HEK293 (cell line): ENCODE results near the gene SPINT2.
A peak's percentile ranks its signal among the peaks of the same experiment; 100 is the strongest.

ENCODE experiments used
- IKZF3 ChIP-seq: fragments of 450-650 bp; IDR thresholded peaks from 2 replicates; pipeline ENCODE4 v1.5.0; 2018; ENCODE audit warnings: missing biosample characterization, mild to moderate bottlenecking, missing genetic modification characterization, moderate library complexity
- MEIS1 ChIP-seq: sonication (generic); formaldehyde crosslinking; IDR thresholded peaks from 2 replicates; pipeline ENCODE4 v1.8.1; 2022; ENCODE audit warnings: missing genetic modification reagents, mild to moderate bottlenecking, borderline replicate concordance
- MZF1 ChIP-seq: fragments of 450-650 bp; formaldehyde crosslinking; IDR thresholded peaks from 2 replicates; pipeline ENCODE4 v1.5.1; 2017; ENCODE audit warnings: missing biosample characterization, missing genetic modification characterization, borderline replicate concordance
- OSR2 ChIP-seq: fragments of 450-650 bp; formaldehyde crosslinking; IDR thresholded peaks from 2 replicates; pipeline ENCODE4 v1.5.1; 2016; ENCODE audit warnings: missing biosample characterization, missing genetic modification characterization
- SCRT2 ChIP-seq: fragments of 450-650 bp; formaldehyde crosslinking; IDR thresholded peaks from 2 replicates; pipeline ENCODE4 v1.5.1; 2016; ENCODE audit warnings: missing biosample characterization, missing genetic modification characterization
- ZFP37 ChIP-seq: fragments of 450-650 bp; formaldehyde crosslinking; IDR thresholded peaks from 2 replicates; pipeline ENCODE4 v1.5.1; 2016; ENCODE audit warnings: missing biosample characterization, missing genetic modification characterization
- ZIC2 ChIP-seq: fragments of 450-650 bp; formaldehyde crosslinking; IDR thresholded peaks from 2 replicates; pipeline ENCODE4 v1.5.1; 2016; ENCODE audit warnings: missing biosample characterization, missing genetic modification characterization
- ZNF169 ChIP-seq: fragments of 450-650 bp; formaldehyde crosslinking; IDR thresholded peaks from 2 replicates; pipeline ENCODE4 v1.5.1; 2016; ENCODE audit warnings: missing biosample characterization, missing genetic modification characterization
- ZNF202 ChIP-seq: fragments of 450-650 bp; formaldehyde crosslinking; IDR thresholded peaks from 2 replicates; pipeline ENCODE4 v1.5.1; 2016; ENCODE audit warnings: missing biosample characterization, missing genetic modification characterization, borderline replicate concordance
- ZNF223 ChIP-seq: fragments of 450-650 bp; formaldehyde crosslinking; IDR thresholded peaks from 2 replicates; pipeline ENCODE4 v1.5.1; 2016; ENCODE audit warnings: missing biosample characterization, missing genetic modification characterization
- ZNF239 ChIP-seq: fragments of 450-650 bp; formaldehyde crosslinking; IDR thresholded peaks from 2 replicates; pipeline ENCODE4 v1.5.1; 2016; ENCODE audit warnings: missing biosample characterization, missing genetic modification characterization
- ZNF248 ChIP-seq: fragments of 450-650 bp; formaldehyde crosslinking; IDR thresholded peaks from 2 replicates; pipeline ENCODE4 v1.5.1; 2017; ENCODE audit warnings: missing biosample characterization, missing genetic modification characterization
- ZNF394 ChIP-seq: fragments of 450-650 bp; formaldehyde crosslinking; IDR thresholded peaks from 2 replicates; pipeline ENCODE4 v1.5.1; 2016; ENCODE audit warnings: missing biosample characterization, missing genetic modification characterization, mild to moderate bottlenecking, moderate library complexity, borderline replicate concordance
- ZNF501 ChIP-seq: fragments of 450-650 bp; formaldehyde crosslinking; IDR thresholded peaks from 2 replicates; pipeline ENCODE4 v1.5.1; 2016; ENCODE audit warnings: missing biosample characterization, missing genetic modification characterization
- ZNF521 ChIP-seq: fragments of 450-650 bp; formaldehyde crosslinking; IDR thresholded peaks from 2 replicates; pipeline ENCODE4 v1.5.1; 2017; ENCODE audit warnings: missing biosample characterization, mild to moderate bottlenecking, missing genetic modification characterization
- ZNF530 ChIP-seq: fragments of 450-650 bp; formaldehyde crosslinking; IDR thresholded peaks from 2 replicates; pipeline ENCODE4 v1.5.1; 2016; ENCODE audit warnings: low read depth, missing biosample characterization, missing genetic modification characterization
- ZNF555 ChIP-seq: fragments of 450-650 bp; formaldehyde crosslinking; conservative IDR thresholded peaks from 2 replicates; pipeline ENCODE4 v1.5.1; 2017; ENCODE audit warnings: missing biosample characterization, mild to moderate bottlenecking, missing genetic modification characterization, inconsistent platforms
- ZNF600 ChIP-seq: fragments of 450-650 bp; formaldehyde crosslinking; IDR thresholded peaks from 2 replicates; pipeline ENCODE4 v1.5.1; 2016; ENCODE audit warnings: missing biosample characterization, missing genetic modification characterization
- ZNF623 ChIP-seq: fragments of 450-650 bp; formaldehyde crosslinking; IDR thresholded peaks from 2 replicates; pipeline ENCODE4 v1.5.1; 2016; ENCODE audit warnings: missing biosample characterization, missing genetic modification characterization
- ZNF624 ChIP-seq: fragments of 450-650 bp; formaldehyde crosslinking; IDR thresholded peaks from 2 replicates; pipeline ENCODE4 v1.5.1; 2017; ENCODE audit warnings: missing biosample characterization, missing genetic modification characterization
- ZNF76 ChIP-seq: fragments of 450-650 bp; formaldehyde crosslinking; IDR thresholded peaks from 2 replicates; pipeline ENCODE4; 2016; ENCODE audit warnings: low read depth, missing biosample characterization, missing genetic modification characterization, borderline replicate concordance
- ZNF776 ChIP-seq: fragments of 450-650 bp; formaldehyde crosslinking; IDR thresholded peaks from 2 replicates; pipeline ENCODE4 v1.5.0; 2017; ENCODE audit warnings: missing biosample characterization, missing genetic modification characterization, borderline replicate concordance
- ZSCAN16 ChIP-seq: fragments of 450-650 bp; formaldehyde crosslinking; IDR thresholded peaks from 2 replicates; pipeline ENCODE4 v1.5.1; 2016; ENCODE audit warnings: missing biosample characterization, missing genetic modification characterization
- TF ChIP-seq, protein P1 (sequence below): fragments of 450-650 bp; formaldehyde crosslinking; IDR thresholded peaks from 2 replicates; pipeline ENCODE4 v1.5.0; 2017; ENCODE audit warnings: missing biosample characterization, missing genetic modification characterization, borderline replicate concordance
- TF ChIP-seq, protein P2 (sequence below): fragments of 450-650 bp; IDR thresholded peaks from 2 replicates; pipeline ENCODE4 v1.5.1; 2018; ENCODE audit warnings: missing biosample characterization, missing genetic modification characterization
- TF ChIP-seq, protein P3 (sequence below): sonication (generic); formaldehyde crosslinking; IDR thresholded peaks from 2 replicates; pipeline ENCODE4 v1.8.1; 2022; ENCODE audit warnings: mild to moderate bottlenecking, moderate library complexity, missing genetic modification reagents
- TF ChIP-seq, protein P4 (sequence below): fragments of 450-650 bp; formaldehyde crosslinking; IDR thresholded peaks from 2 replicates; pipeline ENCODE4 v1.5.1; 2017; ENCODE audit warnings: missing biosample characterization, missing genetic modification characterization
- TF ChIP-seq, protein P5 (sequence below): fragments of 450-650 bp; formaldehyde crosslinking; IDR thresholded peaks from 2 replicates; pipeline ENCODE4 v1.5.1; 2016; ENCODE audit warnings: missing biosample characterization, missing genetic modification characterization
- TF ChIP-seq, protein P6 (sequence below): fragments of 450-650 bp; formaldehyde crosslinking; conservative IDR thresholded peaks from 2 replicates; pipeline ENCODE4 v1.5.1; 2016; ENCODE audit warnings: low read depth, missing biosample characterization, missing genetic modification characterization

Gene SPINT2

DNA sequence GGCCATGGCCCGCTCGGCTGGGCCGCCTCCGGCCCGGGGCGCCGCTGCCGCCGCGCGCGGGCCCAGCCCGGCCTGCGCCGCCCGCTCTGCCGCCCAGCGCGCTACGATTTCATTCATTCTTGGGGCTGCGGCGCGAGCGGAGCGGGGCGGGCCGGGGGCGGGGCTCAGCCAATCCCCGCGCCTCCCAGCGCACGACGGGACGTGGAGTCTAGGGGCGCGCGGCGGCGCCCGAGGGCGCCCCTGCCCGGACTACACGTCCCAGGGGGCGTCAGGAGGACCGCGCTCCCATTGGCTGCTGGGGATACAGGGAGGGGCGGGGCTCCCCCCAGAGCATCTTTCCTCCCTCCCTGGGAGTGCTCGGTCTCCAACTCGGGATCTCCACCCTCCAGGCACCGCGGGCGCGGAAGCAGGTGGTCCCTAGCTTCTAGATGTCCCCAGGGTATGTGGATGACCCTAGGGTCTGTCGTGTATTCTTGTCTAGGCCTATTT, 34.7 kb upstream of the SPINT2 start (continued):
- TF ChIP-seq, protein P1, sequence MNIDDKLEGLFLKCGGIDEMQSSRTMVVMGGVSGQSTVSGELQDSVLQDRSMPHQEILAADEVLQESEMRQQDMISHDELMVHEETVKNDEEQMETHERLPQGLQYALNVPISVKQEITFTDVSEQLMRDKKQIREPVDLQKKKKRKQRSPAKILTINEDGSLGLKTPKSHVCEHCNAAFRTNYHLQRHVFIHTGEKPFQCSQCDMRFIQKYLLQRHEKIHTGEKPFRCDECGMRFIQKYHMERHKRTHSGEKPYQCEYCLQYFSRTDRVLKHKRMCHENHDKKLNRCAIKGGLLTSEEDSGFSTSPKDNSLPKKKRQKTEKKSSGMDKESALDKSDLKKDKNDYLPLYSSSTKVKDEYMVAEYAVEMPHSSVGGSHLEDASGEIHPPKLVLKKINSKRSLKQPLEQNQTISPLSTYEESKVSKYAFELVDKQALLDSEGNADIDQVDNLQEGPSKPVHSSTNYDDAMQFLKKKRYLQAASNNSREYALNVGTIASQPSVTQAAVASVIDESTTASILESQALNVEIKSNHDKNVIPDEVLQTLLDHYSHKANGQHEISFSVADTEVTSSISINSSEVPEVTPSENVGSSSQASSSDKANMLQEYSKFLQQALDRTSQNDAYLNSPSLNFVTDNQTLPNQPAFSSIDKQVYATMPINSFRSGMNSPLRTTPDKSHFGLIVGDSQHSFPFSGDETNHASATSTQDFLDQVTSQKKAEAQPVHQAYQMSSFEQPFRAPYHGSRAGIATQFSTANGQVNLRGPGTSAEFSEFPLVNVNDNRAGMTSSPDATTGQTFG (tag by site-specific recombination), result no peak
- TF ChIP-seq ZNF239 (no peak), ZNF521 (tag by site-specific recombination) (no peak), ZNF530 (tag by site-specific recombination) (no peak), ZFP37 (no peak), ZNF501 (no peak), ZNF624 (tag by site-specific recombination) (no peak), IKZF3 (tag by site-specific recombination) (0 out of 2 replicates have a peak, but pooled peaks have one; percentile 29), ZSCAN16 (tag by site-specific recombination) (no peak), ZNF555 (tag by site-specific recombination) (no peak), MEIS1 (CRISPR knock-in tag) (no peak), ZNF169 (no peak), ZNF248 (tag by site-specific recombination) (no peak), ZNF623 (tag by site-specific recombination) (no peak), ZNF600 (no peak), ZNF223 (tag by site-specific recombination) (no peak), ZIC2 (tag by site-specific recombination) (peak; percentile 71), OSR2 (tag by site-specific recombination) (no peak), ZNF202 (tag by site-specific recombination) (no peak), MZF1 (tag by site-specific recombination) (no peak), ZNF76 (peak; percentile 90), ZNF776 (no peak), SCRT2 (tag by site-specific recombination) (no peak), ZNF394 (tag by site-specific recombination) (no peak)
- TF ChIP-seq, protein P2, sequence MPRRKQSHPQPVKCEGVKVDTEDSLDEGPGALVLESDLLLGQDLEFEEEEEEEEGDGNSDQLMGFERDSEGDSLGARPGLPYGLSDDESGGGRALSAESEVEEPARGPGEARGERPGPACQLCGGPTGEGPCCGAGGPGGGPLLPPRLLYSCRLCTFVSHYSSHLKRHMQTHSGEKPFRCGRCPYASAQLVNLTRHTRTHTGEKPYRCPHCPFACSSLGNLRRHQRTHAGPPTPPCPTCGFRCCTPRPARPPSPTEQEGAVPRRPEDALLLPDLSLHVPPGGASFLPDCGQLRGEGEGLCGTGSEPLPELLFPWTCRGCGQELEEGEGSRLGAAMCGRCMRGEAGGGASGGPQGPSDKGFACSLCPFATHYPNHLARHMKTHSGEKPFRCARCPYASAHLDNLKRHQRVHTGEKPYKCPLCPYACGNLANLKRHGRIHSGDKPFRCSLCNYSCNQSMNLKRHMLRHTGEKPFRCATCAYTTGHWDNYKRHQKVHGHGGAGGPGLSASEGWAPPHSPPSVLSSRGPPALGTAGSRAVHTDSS (tag by site-specific recombination), result no peak
- TF ChIP-seq, protein P3, sequence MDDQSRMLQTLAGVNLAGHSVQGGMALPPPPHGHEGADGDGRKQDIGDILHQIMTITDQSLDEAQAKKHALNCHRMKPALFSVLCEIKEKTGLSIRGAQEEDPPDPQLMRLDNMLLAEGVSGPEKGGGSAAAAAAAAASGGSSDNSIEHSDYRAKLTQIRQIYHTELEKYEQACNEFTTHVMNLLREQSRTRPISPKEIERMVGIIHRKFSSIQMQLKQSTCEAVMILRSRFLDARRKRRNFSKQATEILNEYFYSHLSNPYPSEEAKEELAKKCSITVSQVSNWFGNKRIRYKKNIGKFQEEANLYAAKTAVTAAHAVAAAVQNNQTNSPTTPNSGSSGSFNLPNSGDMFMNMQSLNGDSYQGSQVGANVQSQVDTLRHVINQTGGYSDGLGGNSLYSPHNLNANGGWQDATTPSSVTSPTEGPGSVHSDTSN (CRISPR knock-in tag), result no peak
- TF ChIP-seq, protein P4, sequence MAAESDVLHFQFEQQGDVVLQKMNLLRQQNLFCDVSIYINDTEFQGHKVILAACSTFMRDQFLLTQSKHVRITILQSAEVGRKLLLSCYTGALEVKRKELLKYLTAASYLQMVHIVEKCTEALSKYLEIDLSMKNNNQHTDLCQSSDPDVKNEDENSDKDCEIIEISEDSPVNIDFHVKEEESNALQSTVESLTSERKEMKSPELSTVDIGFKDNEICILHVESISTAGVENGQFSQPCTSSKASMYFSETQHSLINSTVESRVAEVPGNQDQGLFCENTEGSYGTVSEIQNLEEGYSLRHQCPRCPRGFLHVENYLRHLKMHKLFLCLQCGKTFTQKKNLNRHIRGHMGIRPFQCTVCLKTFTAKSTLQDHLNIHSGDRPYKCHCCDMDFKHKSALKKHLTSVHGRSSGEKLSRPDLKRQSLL, result no peak
- TF ChIP-seq, protein P5, sequence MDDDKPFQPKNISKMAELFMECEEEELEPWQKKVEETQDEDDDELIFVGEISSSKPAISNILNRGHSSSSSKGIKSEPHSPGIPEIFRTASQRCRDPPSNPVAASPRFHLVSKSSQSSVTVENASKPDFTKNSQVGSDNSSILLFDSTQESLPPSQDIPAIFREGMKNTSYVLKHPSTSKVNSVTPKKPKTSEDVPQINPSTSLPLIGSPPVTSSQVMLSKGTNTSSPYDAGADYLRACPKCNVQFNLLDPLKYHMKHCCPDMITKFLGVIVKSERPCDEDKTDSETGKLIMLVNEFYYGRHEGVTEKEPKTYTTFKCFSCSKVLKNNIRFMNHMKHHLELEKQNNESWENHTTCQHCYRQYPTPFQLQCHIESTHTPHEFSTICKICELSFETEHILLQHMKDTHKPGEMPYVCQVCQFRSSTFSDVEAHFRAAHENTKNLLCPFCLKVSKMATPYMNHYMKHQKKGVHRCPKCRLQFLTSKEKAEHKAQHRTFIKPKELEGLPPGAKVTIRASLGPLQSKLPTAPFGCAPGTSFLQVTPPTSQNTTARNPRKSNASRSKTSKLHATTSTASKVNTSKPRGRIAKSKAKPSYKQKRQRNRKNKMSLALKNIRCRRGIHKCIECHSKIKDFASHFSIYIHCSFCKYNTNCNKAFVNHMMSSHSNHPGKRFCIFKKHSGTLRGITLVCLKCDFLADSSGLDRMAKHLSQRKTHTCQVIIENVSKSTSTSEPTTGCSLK (tag by site-specific recombination), result no peak
- TF ChIP-seq, protein P6, sequence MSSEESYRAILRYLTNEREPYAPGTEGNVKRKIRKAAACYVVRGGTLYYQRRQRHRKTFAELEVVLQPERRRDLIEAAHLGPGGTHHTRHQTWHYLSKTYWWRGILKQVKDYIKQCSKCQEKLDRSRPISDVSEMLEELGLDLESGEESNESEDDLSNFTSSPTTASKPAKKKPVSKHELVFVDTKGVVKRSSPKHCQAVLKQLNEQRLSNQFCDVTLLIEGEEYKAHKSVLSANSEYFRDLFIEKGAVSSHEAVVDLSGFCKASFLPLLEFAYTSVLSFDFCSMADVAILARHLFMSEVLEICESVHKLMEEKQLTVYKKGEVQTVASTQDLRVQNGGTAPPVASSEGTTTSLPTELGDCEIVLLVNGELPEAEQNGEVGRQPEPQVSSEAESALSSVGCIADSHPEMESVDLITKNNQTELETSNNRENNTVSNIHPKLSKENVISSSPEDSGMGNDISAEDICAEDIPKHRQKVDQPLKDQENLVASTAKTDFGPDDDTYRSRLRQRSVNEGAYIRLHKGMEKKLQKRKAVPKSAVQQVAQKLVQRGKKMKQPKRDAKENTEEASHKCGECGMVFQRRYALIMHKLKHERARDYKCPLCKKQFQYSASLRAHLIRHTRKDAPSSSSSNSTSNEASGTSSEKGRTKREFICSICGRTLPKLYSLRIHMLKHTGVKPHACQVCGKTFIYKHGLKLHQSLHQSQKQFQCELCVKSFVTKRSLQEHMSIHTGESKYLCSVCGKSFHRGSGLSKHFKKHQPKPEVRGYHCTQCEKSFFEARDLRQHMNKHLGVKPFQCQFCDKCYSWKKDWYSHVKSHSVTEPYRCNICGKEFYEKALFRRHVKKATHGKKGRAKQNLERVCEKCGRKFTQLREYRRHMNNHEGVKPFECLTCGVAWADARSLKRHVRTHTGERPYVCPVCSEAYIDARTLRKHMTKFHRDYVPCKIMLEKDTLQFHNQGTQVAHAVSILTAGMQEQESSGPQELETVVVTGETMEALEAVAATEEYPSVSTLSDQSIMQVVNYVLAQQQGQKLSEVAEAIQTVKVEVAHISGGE (tag by site-specific recombination), result 0 out of 2 replicates have a peak, but pooled peaks have one; percentile 9
